Natural killer cell (primary cell): ENCODE measurements around the gene VAMP1. TPM values are rescaled to one million over a fixed set of nuclear protein-coding genes. Genes with fewer than 3 reads are reported as not detected.

ENCODE experiments used
- ATAC-seq, 3 donors: fragments of 150-1000 bp in 2 of 3; fragments of 200-7000 bp in 1 of 3; cut with Tn5 transposase; 1 replicate in 1 of 3; 2 replicates in 2 of 3; pipeline ENCODE4 v1.10.0; 2021; ENCODE audit warnings: mild to moderate bottlenecking in 2 of 3, moderate library complexity in 2 of 3
- DNase-seq, 2 donors: peaks; one replicate each; pipeline versions ENCODE4 v3.0.0 to v3.0.0-alpha.2; 2013 to 2021; ENCODE audit warnings: mixed read lengths in 1 of 2
- H3K27ac ChIP-seq: one replicate; pipeline ENCODE4 v1.5.1; 2013; ENCODE audit warnings: mild to moderate bottlenecking, low read length
- H3K27me3 ChIP-seq: one replicate; pipeline ENCODE4 v1.6.1; 2013; ENCODE audit warnings: low read length; ENCODE audit not compliant: control insufficient read depth, insufficient read depth
- H3K36me3 ChIP-seq: one replicate; pipeline ENCODE4 v1.6.1; 2013; ENCODE audit warnings: low read length; ENCODE audit not compliant: control insufficient read depth, insufficient read depth
- H3K4me1 ChIP-seq: one replicate; pipeline ENCODE4 v1.6.1; 2013; ENCODE audit warnings: low read length; ENCODE audit not compliant: control insufficient read depth, insufficient read depth
- H3K4me3 ChIP-seq: one replicate; pipeline ENCODE4 v1.5.1; 2013; ENCODE audit warnings: low read length
- H3K9me3 ChIP-seq: one replicate; pipeline ENCODE4 v1.6.1; 2013; ENCODE audit warnings: low read length; ENCODE audit not compliant: control insufficient read depth, insufficient read depth
- H3K27ac Mint-ChIP-seq, 2 donors: one replicate each; pipeline ENCODE4 v1.8.0; 2022; ENCODE audit warnings: mild to moderate bottlenecking in 2 of 2, mixed read lengths in 2 of 2, moderate library complexity in 1 of 2
- H3K27me3 Mint-ChIP-seq, 2 donors: one replicate each; pipeline ENCODE4 v1.8.0; 2022; ENCODE audit warnings: low read depth in 2 of 2, mixed read lengths in 2 of 2
- H3K36me3 Mint-ChIP-seq: one replicate; pipeline ENCODE4 v1.8.0; 2022; ENCODE audit warnings: mixed read lengths
- H3K4me1 Mint-ChIP-seq, 2 donors: one replicate each; pipeline ENCODE4 v1.8.0; 2022; ENCODE audit warnings: mixed read lengths in 2 of 2
- H3K4me3 Mint-ChIP-seq: one replicate; pipeline ENCODE4 v1.8.0; 2022; ENCODE audit warnings: mild to moderate bottlenecking, moderate library complexity, mixed read lengths
- H3K9me3 Mint-ChIP-seq, 2 donors: one replicate each; pipeline ENCODE4 v1.8.0; 2022; ENCODE audit warnings: mixed read lengths in 2 of 2
- CTCF ChIP-seq: fragments of 200-600 bp; IDR thresholded peaks from one replicate; pipeline ENCODE4 v1.8.0; 2022; ENCODE audit warnings: antibody characterized with exemption
- WGBS: methylation state at CpG from one replicate; pipeline ENCODE4 v1.1.7; 2013; ENCODE audit warnings: missing lambda C conversion rate; ENCODE audit not compliant: insufficient coverage; 5-methylcytosine and 5-hydroxymethylcytosine counted together
- intact Hi-C: fragments of 100-400 bp; cut with micrococcal nuclease; formaldehyde crosslinking; loops from one replicate; pipeline ENCODE4 v1.14.2; 2022
- total RNA-seq, 4 donors: library from RNA; stranded (reverse); fragments of 120-200 nt in 1 of 4; gene quantifications; one replicate each; pipeline versions ENCODE4 v1.2.3 to v1.2.4, GENCODE V29; 2013 to 2022

Gene VAMP1
- total RNA-seq, 3 donors from 2014 or later (not counting 1 experiment from before 2014, with no cell fraction given): 81.0 to 84.3 (median 83.8) TPM

GRCh38 chr12:6461401-6462233 lies 8.9 kb downstream of the VAMP1 start:
- WGBS: 12% methylated on average over 13 of the region's 15 CpGs
- no peak for TF ChIP-seq CTCF
- H3K4me1 Mint-ChIP-seq: peaks cover 50 to 77% of the 10 kb centered on the region in 2 donors

GRCh38 chr12:6460751-6461371 lies 9.6 kb downstream of the VAMP1 start:
- ATAC-seq (peak in 2 of 3 donors; percentile 10 to 14), DNase-seq (peak in 1 of 2 donors; percentile 75)
- Histone ChIP-seq H3K4me3 (no peak overlapping the region), H3K9me3 (no peaks in the 10 kb centered on the region), H3K36me3 (peaks cover 67% of the 10 kb centered on the region), H3K4me1 (peaks cover 56% of the 10 kb centered on the region), H3K27ac (peak overlapping the region; percentile 88), H3K27me3 (no peaks in the 10 kb centered on the region)
- Mint-ChIP-seq H3K4me1 (peaks cover 49 to 70% of the 10 kb centered on the region in 2 donors), H3K27ac (peak overlapping the region; percentile 95 to 97), H3K36me3 (peaks cover 18% of the 10 kb centered on the region), H3K27me3 (no peaks in the 10 kb centered on the region), H3K9me3 (no peaks in the 10 kb centered on the region), H3K4me3 (peak overlapping the region; percentile 68)
- intact Hi-C loops: loop anchor here (5.0 kb wide), 1 partner anchor 146 kb away; the partner anchor contains the start of gene CHD4
- TF ChIP-seq CTCF: no peak
- WGBS: 55% methylated on average over 10 of the region's 10 CpGs

More at GRCh38 chr12:6461401-6462233, 8.9 kb downstream of the VAMP1 start:
- peaks cover 57% of the 10 kb centered on the region for H3K4me1 ChIP-seq
- H3K27ac Mint-ChIP-seq: peak overlapping the region; percentile 95 to 97
- intact Hi-C loops: loop anchor here (1.0 to 5.0 kb wide), 3 partner anchors 9 to 146 kb away; partner anchors contain the start of genes CHD4 and TAPBPL
- H3K9me3 Mint-ChIP-seq: no peaks in the 10 kb centered on the region
- H3K9me3 ChIP-seq: no peaks in the 10 kb centered on the region
- peaks cover 19% of the 10 kb centered on the region for H3K36me3 Mint-ChIP-seq
- no peaks in the 10 kb centered on the region for H3K27me3 Mint-ChIP-seq
- H3K4me3 Mint-ChIP-seq: peak overlapping the region; percentile 75
- peaks cover 70% of the 10 kb centered on the region for H3K36me3 ChIP-seq
- ATAC-seq (peak; percentile 79 to 94 (median 92)), DNase-seq (peak; percentile 68 to 95)
- H3K27me3 ChIP-seq: no peaks in the 10 kb centered on the region
- H3K4me3 ChIP-seq: no peak overlapping the region
- H3K27ac ChIP-seq: peak overlapping the region; percentile 88

- H3K27ac ChIP-seq: no peak overlapping the region
- H3K4me3 ChIP-seq: no peak overlapping the region
- H3K27me3 ChIP-seq: no peaks in the 10 kb centered on the region
- peaks cover 48% of the 10 kb centered on the region for H3K4me1 ChIP-seq
- no peak for TF ChIP-seq CTCF
- intact Hi-C loops: no loop called here
- Mint-ChIP-seq H3K9me3 (no peaks in the 10 kb centered on the region), H3K4me3 (peak overlapping the region; percentile 11), H3K4me1 (peaks cover 34 to 61% of the 10 kb centered on the region in 2 donors), H3K27me3 (no peaks in the 10 kb centered on the region), H3K36me3 (peaks cover 12% of the 10 kb centered on the region), H3K27ac (peak overlapping the region; percentile 70 to 95)
- peaks cover 66% of the 10 kb centered on the region for H3K36me3 ChIP-seq
- no peak for ATAC-seq
- H3K9me3 ChIP-seq: no peaks in the 10 kb centered on the region
- no peak for DNase-seq
- 95% methylated on average over 2 of the region's 2 CpGs for WGBS
Observed at GRCh38 chr12:6459004-6459337, 11.5 kb downstream of the VAMP1 start.
